NCI-H2029 (cell line): ENCODE measurements around the gene CLDN25.

Source experiments
- DNase-seq: peaks from one replicate; lab custom pipeline; 2025; lab: John Stamatoyannopoulos, UW

CLDN25 gene

GRCh38 chr11:113808931-113809330 lies 29.3 kb downstream of the CLDN25 start:
- DNase-seq, result no peak

- DNase-seq, result no peak
Measured at GRCh38 chr11:113814181-113814580, 34.6 kb downstream of the CLDN25 start.

GRCh38 chr11:113817162-113817561 lies 37.6 kb downstream of the CLDN25 start:
- no peak for DNase-seq

- no peak for DNase-seq
Measured at GRCh38 chr11:113817626-113818025, 38.0 kb downstream of the CLDN25 start.

GRCh38 chr11:113818426-113818825 lies 38.8 kb downstream of the CLDN25 start:
- DNase-seq, result no peak

- DNase-seq, result no peak
Measured at GRCh38 chr11:113827477-113827876, 47.9 kb downstream of the CLDN25 start.

GRCh38 chr11:113828191-113828590 lies 48.6 kb downstream of the CLDN25 start:
- DNase-seq, result no peak

GRCh38 chr11:113829751-113830150 lies 50.2 kb downstream of the CLDN25 start:
- no peak for DNase-seq
